IPS DF 6.9 (cell line): Measurements from ENCODE around the gene IFI27L2.
A peak's percentile ranks its signal among the peaks of the same experiment; 100 is the strongest.

ENCODE experiments used
- DNase-seq: peaks from one replicate; pipeline ENCODE4 v3.0.0-alpha.2; 2013; ENCODE audit warnings: low read depth, low spot score
- H3K27ac ChIP-seq: one replicate; pipeline ENCODE4 v1.5.1; 2013; ENCODE audit warnings: low read length, control low read depth
- H3K27me3 ChIP-seq: 2 replicates; pipeline ENCODE4 v1.6.1; 2013; ENCODE audit warnings: mild to moderate bottlenecking, low read length; ENCODE audit not compliant: control insufficient read depth, insufficient read depth
- H3K36me3 ChIP-seq: 2 replicates; pipeline ENCODE4 v1.6.1; 2013; ENCODE audit warnings: low read length; ENCODE audit not compliant: control insufficient read depth, insufficient read depth
- H3K4me1 ChIP-seq: 2 replicates; pipeline ENCODE4 v1.6.1; 2013; ENCODE audit warnings: low read length; ENCODE audit not compliant: control insufficient read depth, insufficient read depth
- H3K4me3 ChIP-seq: 2 replicates; pipeline ENCODE4 v1.5.1; 2013; ENCODE audit warnings: mild to moderate bottlenecking, low read length
- H3K9me3 ChIP-seq: 2 replicates; pipeline ENCODE4 v1.6.1; 2013; ENCODE audit warnings: low read length, inconsistent platforms; ENCODE audit not compliant: control insufficient read depth, insufficient read depth
- WGBS: extraction: QIAGEN DNeasy Blood & Tissue Kit; methylation state at CpG from one replicate; pipeline ENCODE4 v1.1.7; 2013; ENCODE audit warnings: mixed read lengths, missing lambda C conversion rate; ENCODE audit not compliant: insufficient read length, insufficient coverage; 5-methylcytosine and 5-hydroxymethylcytosine counted together

IFI27L2 gene

GRCh38 chr14:94136575-94137331, 7.3 kb upstream of the IFI27L2 start:
- peak; percentile 89 for DNase-seq
- no CpG with 5 or more reads among the region's 18 CpGs for WGBS
- Histone ChIP-seq H3K4me3 (no peak overlapping the region), H3K4me1 (peaks cover 5% of the 10 kb centered on the region), H3K27ac (no peak overlapping the region), H3K27me3 (no peaks in the 10 kb centered on the region), H3K9me3 (no peaks in the 10 kb centered on the region), H3K36me3 (no peaks in the 10 kb centered on the region)

DNA sequence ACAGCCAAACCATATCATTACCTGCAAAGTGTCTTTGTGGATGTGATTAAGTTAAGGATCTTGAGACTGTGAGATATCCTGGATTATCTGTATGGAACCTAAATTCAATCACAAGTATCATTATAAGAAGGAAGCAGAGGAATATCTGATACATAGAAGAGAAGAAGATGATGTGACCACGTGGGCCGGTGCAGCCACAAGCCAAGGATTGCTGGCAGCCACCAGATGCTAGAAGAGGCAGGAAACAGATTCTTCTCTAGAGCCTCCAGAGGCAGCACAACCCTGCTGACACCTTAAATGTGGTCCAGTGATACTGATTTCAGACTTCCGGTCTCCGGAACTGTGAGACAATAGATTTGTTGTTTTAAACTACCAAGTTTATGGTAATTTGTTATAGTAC, 6.1 kb upstream of the IFI27L2 start:
- no peak overlapping the region for H3K4me3 ChIP-seq
- H3K9me3 ChIP-seq = no peaks in the 10 kb centered on the region
- no CpG with 5 or more reads among the region's 4 CpGs for WGBS
- peaks cover 5% of the 10 kb centered on the region for H3K4me1 ChIP-seq
- H3K27ac ChIP-seq = no peak overlapping the region
- no peak for DNase-seq
- no peaks in the 10 kb centered on the region for H3K36me3 ChIP-seq
- no peaks in the 10 kb centered on the region for H3K27me3 ChIP-seq

- no peaks in the 10 kb centered on the region for H3K9me3 ChIP-seq
- no peak for DNase-seq
- no peaks in the 10 kb centered on the region for H3K4me1 ChIP-seq
- no peak overlapping the region for H3K27ac ChIP-seq
- WGBS = no CpG with 5 or more reads among the region's 4 CpGs
- no peak overlapping the region for H3K4me3 ChIP-seq
- no peaks in the 10 kb centered on the region for H3K27me3 ChIP-seq
- H3K36me3 ChIP-seq = no peaks in the 10 kb centered on the region
Measured at GRCh38 chr14:94132285-94132887, 3.0 kb upstream of the IFI27L2 start.

- no CpG with 5 or more reads among the region's 12 CpGs for WGBS
- Histone ChIP-seq H3K9me3 (no peaks in the 10 kb centered on the region), H3K4me1 (no peaks in the 10 kb centered on the region), H3K27me3 (no peaks in the 10 kb centered on the region), H3K36me3 (no peaks in the 10 kb centered on the region), H3K4me3 (peak overlapping the region; percentile 33; the same call in 1 of the 2 replicates), H3K27ac (no peak overlapping the region)
- DNase-seq = no peak
Measured at GRCh38 chr14:94129758-94130414, 482 bp upstream of the IFI27L2 start.

GRCh38 chr14:94128216-94128839, 1.1 kb downstream of the IFI27L2 start:
- H3K9me3 ChIP-seq = no peaks in the 10 kb centered on the region
- no peak overlapping the region; the same call in 1 of the 2 replicates for H3K4me3 ChIP-seq
- H3K27ac ChIP-seq = no peak overlapping the region
- DNase-seq = no peak
- H3K36me3 ChIP-seq = no peaks in the 10 kb centered on the region
- H3K4me1 ChIP-seq = no peaks in the 10 kb centered on the region
- WGBS = no CpG with 5 or more reads among the region's 14 CpGs
- H3K27me3 ChIP-seq = no peaks in the 10 kb centered on the region

DNA sequence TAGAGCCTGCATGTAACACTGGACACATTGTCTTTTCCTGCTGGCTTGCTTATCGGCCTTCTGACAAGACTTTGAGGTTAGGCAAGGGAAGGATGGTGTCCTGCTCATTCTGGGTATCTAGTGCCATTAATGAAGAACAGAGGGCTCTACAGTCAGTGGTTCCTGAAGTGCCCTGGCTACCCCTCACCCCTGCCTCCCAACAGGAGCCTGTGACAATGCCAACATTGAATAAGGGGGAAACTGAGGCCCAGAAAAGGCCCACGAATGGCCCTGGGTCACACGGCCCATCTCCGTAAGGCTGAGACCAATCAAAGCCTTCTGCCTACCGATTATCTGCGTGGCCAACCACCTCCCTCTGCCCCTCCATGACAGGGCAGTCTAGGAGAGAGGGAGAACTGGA, 2.1 kb downstream of the IFI27L2 start:
- Histone ChIP-seq H3K27ac (no peak overlapping the region), H3K27me3 (no peaks in the 10 kb centered on the region), H3K4me1 (no peaks in the 10 kb centered on the region), H3K4me3 (no peak overlapping the region), H3K36me3 (no peaks in the 10 kb centered on the region), H3K9me3 (no peaks in the 10 kb centered on the region)
- no peak for DNase-seq
- no CpG with 5 or more reads among the region's 6 CpGs for WGBS

- WGBS = no CpG with 5 or more reads among the region's 5 CpGs
- no peaks in the 10 kb centered on the region for H3K27me3 ChIP-seq
Measured at GRCh38 chr14:94126800-94127199, 2.6 kb downstream of the IFI27L2 start.

DNA sequence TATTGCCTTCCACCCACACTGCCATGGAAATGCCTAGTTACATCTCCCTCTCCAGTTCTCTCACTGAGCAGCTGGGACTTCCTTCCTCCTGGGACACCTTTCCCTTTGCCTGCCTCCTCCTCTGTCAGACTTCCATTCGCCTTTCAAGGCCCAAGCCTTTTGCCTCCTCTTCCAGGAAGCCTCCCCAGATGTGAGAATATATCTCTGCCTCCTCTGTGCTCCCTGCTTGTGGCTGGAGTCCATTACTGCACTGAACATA, 3.1 kb downstream of the IFI27L2 start:
- Histone ChIP-seq H3K27ac (no peak overlapping the region), H3K4me1 (no peaks in the 10 kb centered on the region), H3K4me3 (no peak overlapping the region), H3K36me3 (no peaks in the 10 kb centered on the region), H3K9me3 (no peaks in the 10 kb centered on the region), H3K27me3 (no peaks in the 10 kb centered on the region)
- no CpG with 5 or more reads among the region's 1 CpG for WGBS
- no peak for DNase-seq

More at GRCh38 chr14:94126800-94127199, 2.6 kb downstream of the IFI27L2 start:
- no peak for DNase-seq
- H3K27ac ChIP-seq = no peak overlapping the region
- H3K4me1 ChIP-seq = no peaks in the 10 kb centered on the region
- no peak overlapping the region for H3K4me3 ChIP-seq
- no peaks in the 10 kb centered on the region for H3K9me3 ChIP-seq
- no peaks in the 10 kb centered on the region for H3K36me3 ChIP-seq

GRCh38 chr14:94125659-94126418, 3.6 kb downstream of the IFI27L2 start:
- Histone ChIP-seq H3K9me3 (no peaks in the 10 kb centered on the region), H3K27ac (no peak overlapping the region), H3K27me3 (no peaks in the 10 kb centered on the region), H3K36me3 (no peaks in the 10 kb centered on the region), H3K4me3 (no peak overlapping the region), H3K4me1 (no peaks in the 10 kb centered on the region)
- no peak for DNase-seq
- WGBS = no CpG with 5 or more reads among the region's 6 CpGs
